H9 (cell line): ENCODE data around the gene BCL6B. TPM values are rescaled to one million over a fixed set of nuclear protein-coding genes. Genes with fewer than 3 reads are reported as not detected.

Experiments
- DNase-seq: peaks from one replicate; pipeline ENCODE4 v3.0.0-alpha.2; 2017
- H2AFZ ChIP-seq: one replicate; pipeline ENCODE4 v1.6.1; 2013; ENCODE audit warnings: mild to moderate bottlenecking, low read length, control low read depth, moderate library complexity
- H2AK5ac ChIP-seq: 2 replicates; pipeline ENCODE4 v1.6.1; 2013; ENCODE audit warnings: low read length, control low read depth, mixed read lengths; ENCODE audit not compliant: insufficient read length
- H2BK120ac ChIP-seq: one replicate; pipeline ENCODE4 v1.6.1; 2013; ENCODE audit warnings: low read depth, mild to moderate bottlenecking, low read length, control low read depth, inconsistent platforms; ENCODE audit not compliant: poor library complexity, severe bottlenecking
- H2BK12ac ChIP-seq: 2 replicates; pipeline ENCODE4 v1.6.1; 2013; ENCODE audit warnings: low read length, control low read depth, mixed read lengths, low read depth; ENCODE audit not compliant: insufficient read length
- H2BK15ac ChIP-seq: 2 replicates; pipeline ENCODE4 v1.6.1; 2013; ENCODE audit warnings: low read depth, low read length, control low read depth
- H2BK20ac ChIP-seq: one replicate; pipeline ENCODE4 v1.6.1; 2013; ENCODE audit warnings: low read depth, mild to moderate bottlenecking, low read length, control low read depth, inconsistent platforms; ENCODE audit not compliant: poor library complexity, severe bottlenecking
- H2BK5ac ChIP-seq: 2 replicates; pipeline ENCODE4 v1.6.1; 2013; ENCODE audit warnings: low read length, control low read depth, mixed read lengths; ENCODE audit not compliant: insufficient read length
- H3K14ac ChIP-seq: 2 replicates; pipeline ENCODE4 v1.6.1; 2013; ENCODE audit warnings: low read length, control low read depth; ENCODE audit not compliant: insufficient read depth
- H3K18ac ChIP-seq: 2 replicates; pipeline ENCODE4 v1.6.1; 2013; ENCODE audit warnings: low read depth, mild to moderate bottlenecking, mixed read lengths, low read length, control low read depth; ENCODE audit not compliant: insufficient read length
- H3K23ac ChIP-seq: 2 replicates; pipeline ENCODE4 v1.6.1; 2013; ENCODE audit warnings: low read length, control low read depth, mixed read lengths, low read depth; ENCODE audit not compliant: insufficient read length
- H3K23me2 ChIP-seq: 2 replicates; pipeline ENCODE4 v1.6.1; 2013; ENCODE audit warnings: low read depth, mild to moderate bottlenecking, mixed read lengths, low read length, control low read depth; ENCODE audit not compliant: insufficient read length, poor library complexity, severe bottlenecking
- H3K27ac ChIP-seq: 2 replicates; pipeline ENCODE4 v1.5.1; 2013; ENCODE audit warnings: low read length, control low read depth, mixed read lengths, low read depth; ENCODE audit not compliant: insufficient read length
- H3K27me3 ChIP-seq: 2 replicates; pipeline ENCODE4 v1.6.1; 2013; ENCODE audit warnings: low read length, control low read depth, inconsistent platforms; ENCODE audit not compliant: insufficient read depth
- H3K4ac ChIP-seq: 2 replicates; pipeline ENCODE4 v1.6.1; 2013; ENCODE audit warnings: low read depth, mild to moderate bottlenecking, control low read depth, inconsistent platforms, low read length, moderate library complexity
- H3K4me1 ChIP-seq: 2 replicates; pipeline ENCODE4 v1.6.1; 2013; ENCODE audit warnings: low read length, control low read depth, inconsistent platforms; ENCODE audit not compliant: insufficient read depth
- H3K4me2 ChIP-seq: 2 replicates; pipeline ENCODE4 v1.6.1; 2013; ENCODE audit warnings: low read length, control low read depth, mixed read lengths; ENCODE audit not compliant: insufficient read length, insufficient read depth
- H3K56ac ChIP-seq: 2 replicates; pipeline ENCODE4 v1.6.1; 2013; ENCODE audit warnings: low read depth, mild to moderate bottlenecking, mixed read lengths, low read length, control low read depth; ENCODE audit not compliant: insufficient read length
- H3K79me1 ChIP-seq: 2 replicates; pipeline ENCODE4 v1.6.1; 2013; ENCODE audit warnings: low read depth, mild to moderate bottlenecking, moderate library complexity, low read length, control low read depth, inconsistent platforms; ENCODE audit not compliant: insufficient read depth, poor library complexity, severe bottlenecking
- H3K79me2 ChIP-seq: 2 replicates; pipeline ENCODE4 v1.6.1; 2013; ENCODE audit warnings: low read length, control low read depth, inconsistent platforms; ENCODE audit not compliant: insufficient read depth
- H3K9ac ChIP-seq: 2 replicates; pipeline ENCODE4 v1.6.1; 2013; ENCODE audit warnings: low read length, control low read depth, mixed read lengths; ENCODE audit not compliant: insufficient read length; ENCODE audit errors: extremely low read depth
- H3K9me3 ChIP-seq: one replicate; pipeline ENCODE4 v1.6.1; 2013; ENCODE audit warnings: low read depth, low read length, inconsistent platforms; ENCODE audit not compliant: control insufficient read depth
- H3T11ph ChIP-seq: one replicate; pipeline ENCODE4 v1.6.1; 2013; ENCODE audit warnings: mild to moderate bottlenecking, low read length, control low read depth, inconsistent platforms
- H4K20me1 ChIP-seq: one replicate; pipeline ENCODE4 v1.6.1; 2013; ENCODE audit not compliant: control insufficient read depth, insufficient read length, insufficient read depth
- H4K5ac ChIP-seq: 2 replicates; pipeline ENCODE4 v1.6.1; 2013; ENCODE audit warnings: low read depth, mild to moderate bottlenecking, mixed read lengths, low read length, control low read depth; ENCODE audit not compliant: insufficient read length
- H4K8ac ChIP-seq: replicated peaks from 2 replicates; pipeline ENCODE4 v1.6.1; 2013; ENCODE audit warnings: low read length, control low read depth, mixed read lengths, low read depth; ENCODE audit not compliant: insufficient read length
- H4K91ac ChIP-seq: 2 replicates; pipeline ENCODE4 v1.6.1; 2013; ENCODE audit warnings: low read depth, mild to moderate bottlenecking, moderate library complexity, mixed read lengths, low read length, control low read depth; ENCODE audit not compliant: insufficient read length
- H3K27ac Mint-ChIP-seq, 3 experiments: 2 replicates in 2 of 3; 3 replicates in 1 of 3; pipeline ENCODE4 v1.8.0; 2020 to 2021; ENCODE audit warnings: mixed read lengths in 3 of 3, mild to moderate bottlenecking in 1 of 3, moderate library complexity in 1 of 3
- H3K27me3 Mint-ChIP-seq: 2 replicates; pipeline ENCODE4 v1.8.0; 2021; ENCODE audit warnings: low read depth, mild to moderate bottlenecking, moderate library complexity, mixed read lengths
- H3K36me3 Mint-ChIP-seq, 3 experiments: 2 replicates in 2 of 3; 3 replicates in 1 of 3; pipeline ENCODE4 v1.8.0; 2020 to 2021; ENCODE audit warnings: low read depth in 3 of 3, mixed read lengths in 3 of 3; ENCODE audit not compliant: insufficient read depth in 1 of 3
- H3K4me1 Mint-ChIP-seq, 2 experiments: 2 replicates each; pipeline ENCODE4 v1.8.0; 2020; ENCODE audit warnings: mixed read lengths in 2 of 2
- H3K4me3 Mint-ChIP-seq, 2 experiments: 2 replicates in 1 of 2; 3 replicates in 1 of 2; pipeline ENCODE4 v1.8.0; 2020 to 2021; ENCODE audit warnings: mild to moderate bottlenecking in 2 of 2, mixed read lengths in 2 of 2, moderate library complexity in 1 of 2
- H3K9me3 Mint-ChIP-seq, 2 experiments: 2 replicates in 1 of 2; 3 replicates in 1 of 2; pipeline ENCODE4 v1.8.0; 2020; ENCODE audit warnings: mild to moderate bottlenecking in 2 of 2, mixed read lengths in 2 of 2, moderate library complexity in 1 of 2
- CTCF ChIP-seq: fragments of 200-600 bp; sonication (generic); conservative IDR thresholded peaks from 3 replicates; pipeline ENCODE4 v1.8.0; 2021; ENCODE audit warnings: antibody characterized with exemption, mild to moderate bottlenecking
- WGBS: extraction: QIAGEN DNeasy Blood & Tissue Kit; methylation state at CpG from one replicate; pipeline ENCODE4 v1.1.7; 2013; ENCODE audit warnings: missing lambda C conversion rate, low lambda C conversion rate, mixed read lengths; ENCODE audit not compliant: insufficient read length; ENCODE audit errors: extremely low coverage; 5-methylcytosine and 5-hydroxymethylcytosine counted together
- total RNA-seq: library from RNA; stranded (reverse); gene quantifications from 2 replicates; pipeline ENCODE4 v1.2.1, GENCODE V29; 2021

Gene BCL6B
- total RNA-seq, 1 experiment from 2014 or later = 3.3 TPM

- no peaks in the 10 kb centered on the region for H3K79me2 ChIP-seq
- H3K27me3 ChIP-seq = peaks cover 2% of the 10 kb centered on the region; the same call in 1 of the 2 replicates
- no peak within 1 kb of the TSS for H2BK5ac ChIP-seq
- peak within 1 kb of the TSS; percentile 8 for H3K18ac ChIP-seq
- no peak within 1 kb of the TSS for H3T11ph ChIP-seq
- H2AK5ac ChIP-seq = no peak within 1 kb of the TSS
- peaks cover 51% of the 10 kb centered on the region for H3K27me3 Mint-ChIP-seq
- H3K4me1 ChIP-seq = no peaks in the 10 kb centered on the region
- H3K9ac ChIP-seq = no peak within 1 kb of the TSS
- H2AFZ ChIP-seq = no peak within 1 kb of the TSS
- H4K20me1 ChIP-seq = no peaks in the 10 kb centered on the region
- no peak within 1 kb of the TSS for H3K4ac ChIP-seq
- no peak within 1 kb of the TSS for H2BK120ac ChIP-seq
- no peaks in the 10 kb centered on the region for H3K9me3 ChIP-seq
- no peak within 1 kb of the TSS for H3K14ac ChIP-seq
- TF ChIP-seq CTCF = no peak
- peak; percentile 86 for DNase-seq
- H3K4me2 ChIP-seq = peak within 1 kb of the TSS; percentile 52
- no peak within 1 kb of the TSS for H2BK15ac ChIP-seq
- H4K5ac ChIP-seq = no peak within 1 kb of the TSS
- H4K8ac ChIP-seq = no peak within 1 kb of the TSS
- no peaks in the 10 kb centered on the region for H3K79me1 ChIP-seq
- WGBS = no CpG with 5 or more reads among the region's 64 CpGs
- peak within 1 kb of the TSS; percentile 74 to 80 for H3K4me3 Mint-ChIP-seq
- H3K23ac ChIP-seq = no peak within 1 kb of the TSS
- no peak within 1 kb of the TSS for H3K27ac ChIP-seq
- peaks cover 9 to 34% (median 11%) of the 10 kb centered on the region in 3 experiments; a peak in 6 of 7 replicates for H3K36me3 Mint-ChIP-seq
- peaks cover 8% of the 10 kb centered on the region for H3K23me2 ChIP-seq
- no peak within 1 kb of the TSS for H2BK20ac ChIP-seq
- H3K56ac ChIP-seq = no peak within 1 kb of the TSS
- no peak within 1 kb of the TSS for H3K27ac Mint-ChIP-seq
- H3K4me1 Mint-ChIP-seq = peaks cover 2 to 4% of the 10 kb centered on the region in 2 experiments; a peak in 3 of 4 replicates
- no peak within 1 kb of the TSS for H2BK12ac ChIP-seq
- H3K9me3 Mint-ChIP-seq = no peaks in the 10 kb centered on the region
- H4K91ac ChIP-seq = no peak within 1 kb of the TSS
Measured at GRCh38 chr17:6995500-6996255, 27.2 kb upstream of the BCL6B start, which contains the start of gene ALOX12. Gene ALOX12 (plus strand): TSS chr17:6996049. CDS start chr17:6996118, 69 bp downstream.
